ENCODE data around the gene GPR162. TPM values are rescaled to one million over a fixed set of nuclear protein-coding genes. Genes with fewer than 3 reads are reported as not detected.
"Not testable (repeated sequence)": the region's sequence is repeated elsewhere in the genome, so short reads cannot be mapped to it uniquely, and the experiment has no call there.

The GPR162 gene
- total and polyA plus RNA-seq, 8 donors, result 1.3 to 9.3 (median 4.0) TPM

- Histone ChIP-seq H3K9me3 (no peaks in the 10 kb centered on the region), H3K4me1 (peaks cover 6 to 15% (median 12%) of the 10 kb centered on the region in 4 donors), H3K27me3 (no peaks in the 10 kb centered on the region), H3K36me3 (peaks cover 65 to 82% (median 81%) of the 10 kb centered on the region in 4 donors), H3K4me3 (no peak overlapping the region), H3K27ac (no peak overlapping the region)
- 91 to 96% (median 93%) methylated on average over 8 to 11 of the region's 11 CpGs for WGBS, 5 donors
- DNase-seq, result no peak
- no peak for TF ChIP-seq POLR2A (IDR thresholded peaks at IDR 0.05)
- no peak for TF ChIP-seq EP300 (IDR thresholded peaks at IDR 0.05)
- no peak for TF ChIP-seq CTCF (IDR thresholded peaks at IDR 0.05)
- no peak for TF ChIP-seq POLR2AphosphoS5 (IDR thresholded peaks at IDR 0.05)
- intact Hi-C loops (cut with DNase I; ENCODE audit: low total_unique reads), result no loop called here
Observed at GRCh38 chr12:6863033-6863432, 41.4 kb downstream of the GPR162 start.

- Histone ChIP-seq H3K27me3 (no peaks in the 10 kb centered on the region), H3K27ac (no peak overlapping the region), H3K4me1 (peaks cover 11 to 22% (median 20%) of the 10 kb centered on the region in 4 donors), H3K4me3 (no peak overlapping the region), H3K9me3 (no peaks in the 10 kb centered on the region), H3K36me3 (peaks cover 57 to 75% (median 74%) of the 10 kb centered on the region in 4 donors)
- 95 to 96% (median 95%) methylated on average over 16 of the region's 16 CpGs for WGBS, 5 donors
- intact Hi-C loops (cut with DNase I; ENCODE audit: low total_unique reads), result no loop called here
- DNase-seq, result no peak
- TF ChIP-seq CTCF (IDR thresholded peaks at IDR 0.05) (no peak), EP300 (IDR thresholded peaks at IDR 0.05) (no peak), POLR2A (IDR thresholded peaks at IDR 0.05) (no peak), POLR2AphosphoS5 (IDR thresholded peaks at IDR 0.05) (no peak)
Observed at GRCh38 chr12:6863586-6864321, 42.1 kb downstream of the GPR162 start.

- H3K4me3 ChIP-seq; H3K27ac ChIP-seq; DNase-seq; H3K27me3 ChIP-seq; intact Hi-C loops (cut with DNase I; ENCODE audit: low total_unique reads); H3K9me3 ChIP-seq: not testable (repeated sequence)
- Histone ChIP-seq H3K4me1 (peaks cover 16 to 38% (median 34%) of the 10 kb centered on the region in 4 donors), H3K36me3 (peaks cover 49 to 74% (median 70%) of the 10 kb centered on the region in 4 donors)
- 91 to 96% (median 93%) methylated on average over 5 of the region's 5 CpGs for WGBS, 5 donors
Observed at GRCh38 chr12:6865307-6865706, 43.7 kb downstream of the GPR162 start.

- DNase-seq, result no peak
- intact Hi-C loops (cut with DNase I; ENCODE audit: low total_unique reads), result no loop called here
- H3K9me3 ChIP-seq, result no peaks in the 10 kb centered on the region
- H3K27me3 ChIP-seq, result no peaks in the 10 kb centered on the region
- peaks cover 21 to 48% (median 44%) of the 10 kb centered on the region in 4 donors for H3K4me1 ChIP-seq
- H3K27ac ChIP-seq, result peak overlapping the region; percentile 84 to 99 (median 98)
- WGBS, 5 donors, result 74 to 78% (median 75%) methylated on average over 17 to 19 of the region's 19 CpGs
- TF ChIP-seq POLR2AphosphoS5 (IDR thresholded peaks at IDR 0.05), result no peak
- TF ChIP-seq EP300 (IDR thresholded peaks at IDR 0.05), result no peak
- TF ChIP-seq CTCF (IDR thresholded peaks at IDR 0.05), result no peak
- no peak for TF ChIP-seq POLR2A (IDR thresholded peaks at IDR 0.05)
- peak overlapping the region; percentile 81 to 100 (median 98) for H3K4me3 ChIP-seq
- peaks cover 48 to 74% (median 70%) of the 10 kb centered on the region in 4 donors for H3K36me3 ChIP-seq
Observed at GRCh38 chr12:6866163-6866919, 44.7 kb downstream of the GPR162 start.
